GM19035 (cell line): ENCODE data around the gene SUMF1.
"Not testable (repeated sequence)": the region's sequence is repeated elsewhere in the genome, so short reads cannot be mapped to it uniquely, and the experiment has no call there.

Experiments
- ATAC-seq: cut with Tn5 transposase; IDR thresholded peaks from one replicate; pipeline ENCODE4 v1.9.1; 2021; ENCODE audit not compliant: unreplicated experiment

The SUMF1 gene

DNA sequence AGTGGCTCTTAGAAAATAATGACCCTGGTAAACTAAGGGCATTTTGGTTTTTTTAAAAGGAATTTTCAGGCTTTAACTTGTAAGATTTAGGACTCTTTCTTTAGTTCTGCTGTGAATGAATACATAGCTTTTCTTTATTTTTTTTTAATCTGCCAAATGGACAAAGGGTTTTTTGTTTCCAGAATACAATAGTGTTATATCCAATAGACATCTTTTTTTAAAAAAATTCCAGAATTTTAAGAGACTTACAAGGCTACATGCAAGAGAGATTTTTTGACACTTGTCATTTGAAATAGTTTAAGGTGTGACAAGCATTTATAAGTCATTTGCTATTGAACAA lies 125.8 kb downstream of the SUMF1 start:
- ATAC-seq, result no peak

DNA sequence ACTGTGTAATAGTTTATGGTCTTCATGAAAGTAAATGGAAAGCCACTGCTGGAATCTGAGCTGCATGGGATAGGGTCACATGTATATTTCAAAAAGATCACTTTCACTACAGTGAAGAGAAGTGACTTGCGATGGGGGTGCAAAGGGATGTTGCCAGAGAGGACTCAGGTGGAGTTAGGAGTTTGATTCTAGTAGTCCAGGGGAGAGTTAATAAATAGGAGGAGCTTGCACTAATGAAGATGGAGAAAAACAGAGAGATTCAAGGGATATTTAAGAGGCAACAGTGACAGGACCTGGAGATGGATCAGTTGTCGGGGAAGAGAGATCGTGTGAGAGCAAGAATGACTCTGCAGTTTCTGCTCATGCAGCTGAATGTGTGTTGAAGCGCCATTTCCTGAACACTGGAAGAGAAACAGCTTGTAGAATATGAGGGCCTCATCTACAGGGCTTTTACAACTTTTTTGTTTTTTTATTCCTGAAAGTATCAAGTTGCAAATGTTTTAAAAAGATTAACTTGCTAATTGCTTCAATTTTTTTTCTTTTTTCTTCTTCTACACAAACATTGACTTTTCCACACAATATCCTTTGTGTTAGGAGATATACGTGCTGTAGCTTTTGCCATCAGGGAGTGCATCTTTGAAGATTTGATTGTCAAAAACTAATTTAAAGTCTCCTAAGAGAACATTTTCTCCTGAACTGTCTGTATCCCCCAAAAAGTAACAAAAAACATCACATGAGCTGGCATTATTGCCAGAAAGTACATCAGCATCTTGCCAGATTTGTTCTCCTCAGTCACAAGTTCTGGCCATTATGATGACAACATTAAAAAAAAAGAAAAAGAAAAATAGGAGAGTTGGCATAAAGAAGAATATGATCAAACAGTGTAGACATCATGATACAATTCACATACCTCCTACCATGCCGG lies 126.4 kb downstream of the SUMF1 start:
- ATAC-seq, result no peak

GRCh38 chr3:4340077-4340410 lies 127.0 kb downstream of the SUMF1 start:
- ATAC-seq, result no peak

GRCh38 chr3:4338751-4339150 lies 128.3 kb downstream of the SUMF1 start:
- no peak for ATAC-seq

DNA sequence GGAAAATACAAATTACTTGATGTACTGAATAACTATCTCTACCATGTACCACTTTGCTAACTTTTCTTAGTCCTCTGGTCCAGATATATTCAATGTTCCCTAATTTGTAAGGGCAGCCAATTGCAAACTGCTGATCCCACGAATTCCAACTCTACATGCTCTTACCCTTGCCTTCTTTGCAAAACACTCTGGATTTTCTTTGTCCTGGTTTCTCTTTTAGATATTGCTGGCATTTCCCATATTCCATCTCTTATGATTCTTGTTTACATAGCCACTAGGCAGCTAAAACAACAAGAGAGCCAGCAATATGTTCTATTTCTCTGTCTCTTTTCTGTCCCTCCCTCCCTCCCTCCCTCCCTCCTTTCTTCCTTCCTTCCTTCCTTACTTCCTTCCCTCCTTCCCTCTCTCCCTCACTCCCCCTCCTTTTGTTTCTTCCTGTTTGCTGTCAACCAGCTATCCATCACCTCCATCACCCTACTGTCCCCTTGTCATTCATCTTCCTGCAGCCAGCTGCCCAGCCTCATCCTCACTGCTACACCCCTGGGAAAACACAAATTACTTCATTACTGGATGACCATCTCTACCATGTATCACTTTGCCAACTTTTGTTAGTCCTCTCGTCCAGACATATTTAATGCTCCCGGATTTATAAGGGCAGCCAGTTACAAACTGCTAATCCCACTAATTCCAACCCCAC lies 130.1 kb downstream of the SUMF1 start:
- no peak for ATAC-seq

GRCh38 chr3:4335840-4336562 lies 131.1 kb downstream of the SUMF1 start:
- no peak for ATAC-seq

DNA sequence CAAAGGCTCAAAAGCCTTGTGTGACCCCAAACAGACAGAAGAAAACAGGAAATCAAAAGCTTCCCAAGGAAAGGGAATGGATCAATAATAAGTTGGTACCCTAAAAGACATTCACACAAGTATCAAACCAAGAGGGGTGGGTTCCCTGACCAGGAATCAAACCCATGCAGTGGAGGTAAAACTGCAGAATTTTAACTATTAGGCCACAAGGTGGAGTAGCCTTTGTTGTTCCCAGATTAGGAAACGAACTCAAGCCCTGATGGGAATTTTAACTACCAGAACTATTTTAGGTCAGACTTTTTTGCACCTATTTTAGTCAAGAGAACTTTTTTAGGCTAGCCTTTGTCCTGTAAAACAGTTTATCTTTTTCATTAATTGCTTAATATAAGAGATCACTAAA lies 132.5 kb downstream of the SUMF1 start:
- no peak for ATAC-seq

GRCh38 chr3:4332991-4333390 lies 134.1 kb downstream of the SUMF1 start:
- ATAC-seq, result no peak

- no peak for ATAC-seq
These were observed 134.5 kb downstream of the SUMF1 start for GRCh38 chr3:4332574-4332973.

DNA sequence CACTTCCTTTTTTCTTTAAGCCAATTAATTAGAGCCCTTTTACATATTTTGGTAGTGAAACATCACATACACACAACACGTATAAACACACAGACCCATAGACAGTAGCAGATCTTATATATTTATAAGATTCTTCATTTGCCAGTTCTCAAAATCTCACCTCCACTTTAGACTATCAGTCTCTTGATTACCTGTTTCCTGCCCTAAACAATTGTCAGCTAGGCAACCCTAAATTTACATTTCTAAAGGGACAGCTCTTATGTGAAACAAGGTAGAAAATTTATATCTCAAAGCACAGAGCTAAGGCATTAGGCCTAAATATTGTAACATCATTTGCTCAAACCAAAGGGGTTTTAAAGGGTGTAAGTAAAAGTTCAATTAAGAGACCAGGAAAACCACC lies 135.0 kb downstream of the SUMF1 start:
- no peak for ATAC-seq

- ATAC-seq, result not testable (repeated sequence)
These were observed 137.3 kb downstream of the SUMF1 start for GRCh38 chr3:4329806-4330205.

DNA sequence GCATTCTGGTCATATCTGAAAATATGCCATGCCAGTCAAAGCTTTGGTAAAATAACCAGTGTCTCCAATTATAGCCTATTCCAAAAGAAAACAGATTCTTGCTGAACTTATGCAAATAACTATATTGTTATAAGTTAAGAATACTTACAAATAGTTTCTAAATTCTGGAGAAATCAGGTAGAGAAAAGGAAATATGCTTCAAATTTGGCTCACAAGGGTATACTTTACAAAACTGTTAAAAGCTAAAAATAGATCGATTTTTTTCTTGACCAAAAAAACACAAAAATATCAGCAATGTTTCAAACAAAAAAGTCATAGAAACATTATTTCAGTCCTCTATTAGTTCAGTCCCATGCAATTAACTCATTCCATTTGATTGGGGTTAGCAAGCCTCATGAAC lies 140.2 kb downstream of the SUMF1 start:
- no peak for ATAC-seq

DNA sequence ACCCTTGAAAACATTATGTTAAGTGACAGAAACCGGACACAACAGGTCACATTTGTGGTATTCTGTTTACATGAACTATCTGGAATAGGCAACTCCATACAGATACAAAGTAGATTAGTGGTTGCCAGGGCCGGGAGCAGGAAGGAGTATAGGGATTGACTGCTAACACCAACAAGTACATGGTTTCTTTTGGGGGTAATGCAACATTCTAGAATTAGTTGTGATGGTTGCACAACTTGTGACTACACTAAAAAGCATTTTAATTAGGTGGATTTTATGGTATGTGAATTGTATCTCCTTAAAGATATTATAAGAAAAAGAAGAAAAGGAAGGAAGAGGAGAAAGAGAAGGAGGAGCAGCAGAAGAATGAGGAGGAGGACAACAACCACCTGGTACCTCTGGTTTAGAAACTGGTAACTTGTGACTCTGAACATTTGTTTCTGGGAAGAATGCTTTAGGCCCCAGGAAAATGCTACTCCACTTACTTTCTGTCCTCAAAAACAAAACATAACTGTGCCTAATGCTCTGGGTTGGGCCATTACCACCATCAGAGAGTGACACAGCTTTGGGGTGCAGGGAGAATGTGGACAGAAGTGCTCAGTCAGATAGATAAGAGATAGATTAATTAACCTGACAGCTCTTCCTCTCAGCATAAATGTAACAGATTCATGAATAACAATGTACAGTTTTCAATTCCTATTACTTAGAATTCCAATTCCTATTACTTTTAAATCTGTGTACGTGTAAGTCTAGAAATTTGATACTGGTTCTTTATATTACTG lies 143.6 kb downstream of the SUMF1 start:
- ATAC-seq, result no peak

DNA sequence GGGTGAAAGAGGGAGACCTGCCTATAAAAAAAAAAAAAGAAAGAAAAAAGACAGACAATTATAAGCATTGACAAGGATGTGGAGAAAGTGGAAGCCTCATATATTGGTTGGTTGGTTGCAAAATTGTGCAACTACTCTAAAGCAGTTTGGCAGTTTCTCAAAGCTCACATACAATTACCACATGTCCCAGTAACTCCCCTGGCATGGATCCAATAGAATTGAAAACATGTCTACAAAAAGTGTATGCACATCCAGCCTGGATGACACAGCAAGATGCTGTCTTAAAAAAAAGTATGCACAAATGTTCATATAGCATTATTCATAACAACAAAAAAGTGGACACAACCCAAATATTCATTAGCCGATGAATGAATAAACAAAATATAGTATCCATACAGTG lies 144.4 kb downstream of the SUMF1 start:
- no peak for ATAC-seq

GRCh38 chr3:4321732-4322131 lies 145.3 kb downstream of the SUMF1 start:
- no peak for ATAC-seq

- no peak for ATAC-seq
These were observed 146.8 kb downstream of the SUMF1 start for GRCh38 chr3:4320096-4320911.

DNA sequence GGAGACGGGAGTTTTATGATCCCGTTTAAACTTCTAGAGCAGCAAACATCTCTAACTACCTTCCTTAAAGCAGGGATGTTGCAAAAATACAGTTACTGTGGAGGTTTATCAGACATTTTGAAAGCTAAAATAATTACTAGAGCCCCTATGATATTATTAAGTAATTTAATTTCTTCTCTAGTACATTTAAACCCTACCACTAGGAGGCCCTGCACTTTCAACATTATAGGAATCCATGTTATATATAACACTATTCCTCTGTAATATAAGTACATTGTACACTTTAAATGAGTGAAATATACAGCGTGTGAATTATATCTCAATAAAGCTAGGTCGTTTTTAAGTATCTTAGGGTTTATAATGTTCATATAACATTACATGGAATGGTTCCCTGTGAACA lies 152.4 kb downstream of the SUMF1 start:
- no peak for ATAC-seq

DNA sequence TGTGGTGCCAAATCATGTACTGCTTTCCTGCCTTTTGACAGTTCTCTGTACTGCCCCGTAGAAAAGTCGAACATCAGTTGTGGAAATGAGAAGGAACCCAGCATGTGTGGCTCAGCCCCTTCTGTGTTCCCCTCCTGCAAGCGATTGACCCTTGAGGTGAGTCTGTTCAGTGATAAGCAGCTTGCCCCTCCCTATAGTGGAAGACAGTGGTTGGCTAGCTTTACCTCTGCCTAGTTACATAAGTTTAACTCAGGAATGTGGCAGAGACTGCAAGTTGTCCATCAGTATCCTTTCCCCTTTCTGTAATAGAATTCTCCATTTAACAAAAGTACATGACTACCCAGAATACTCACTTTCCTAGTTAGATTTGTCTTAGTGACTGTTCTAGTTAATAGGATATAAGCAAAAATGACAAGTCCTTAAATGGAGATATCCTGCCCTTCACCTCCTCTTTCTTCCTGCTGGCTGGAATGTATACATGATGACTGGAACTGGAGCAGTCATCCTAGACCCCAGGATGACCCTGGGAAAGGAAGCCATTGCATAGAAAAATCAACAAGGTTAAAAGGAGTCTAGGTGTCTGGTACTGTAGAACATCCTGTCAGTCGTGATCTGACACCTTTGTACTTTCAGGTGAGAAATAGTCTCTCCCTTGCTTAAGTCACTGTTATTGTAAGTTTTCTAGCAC lies 153.3 kb downstream of the SUMF1 start:
- ATAC-seq, result no peak

GRCh38 chr3:4311496-4311895 lies 155.6 kb downstream of the SUMF1 start:
- no peak for ATAC-seq
